HG03066 (cell line): ENCODE measurements around the gene PRKG1.

Source experiments
- ATAC-seq: cut with Tn5 transposase; IDR thresholded peaks from one replicate; pipeline ENCODE4 v1.9.1; 2021; ENCODE audit warnings: low read depth; ENCODE audit not compliant: unreplicated experiment

Gene PRKG1

DNA sequence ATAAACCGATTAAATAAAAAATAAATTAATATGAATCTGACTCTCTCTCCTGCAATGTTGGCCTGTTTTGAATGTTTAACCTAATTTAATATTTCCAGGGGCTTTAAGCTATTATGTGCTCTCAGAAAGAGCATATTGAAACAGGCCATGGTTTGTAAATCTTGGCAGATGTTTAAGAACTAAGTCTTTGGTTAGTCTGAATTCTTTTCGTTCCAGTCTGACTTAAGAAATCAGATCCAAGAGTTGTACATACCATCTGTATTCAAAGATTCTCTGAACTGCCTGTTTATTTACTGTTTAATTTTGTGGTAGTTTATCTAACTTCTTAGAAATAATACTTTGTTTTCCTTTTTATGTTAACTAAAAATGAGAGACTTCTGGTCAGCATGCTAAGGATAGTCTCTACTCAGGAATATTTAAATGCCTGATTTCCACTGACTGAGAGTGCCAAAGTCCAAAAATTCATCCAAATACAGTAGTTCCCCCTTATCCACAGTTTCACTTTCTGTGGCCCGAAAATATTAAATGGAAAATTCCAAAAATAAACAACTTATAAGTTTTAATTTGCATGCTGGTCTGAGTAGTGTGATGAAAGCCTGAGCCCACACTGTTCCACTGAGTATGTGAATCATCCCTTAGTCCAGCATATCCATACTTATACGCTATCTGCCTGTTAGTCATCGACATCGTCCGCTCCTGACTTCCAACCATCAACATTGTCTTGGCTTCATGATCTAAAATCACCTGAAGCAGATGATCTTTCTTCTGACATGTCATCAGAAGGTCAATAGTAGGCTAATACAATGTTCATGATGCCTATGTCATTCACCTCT, 863.2 kb downstream of the PRKG1 start:
- no peak for ATAC-seq

DNA sequence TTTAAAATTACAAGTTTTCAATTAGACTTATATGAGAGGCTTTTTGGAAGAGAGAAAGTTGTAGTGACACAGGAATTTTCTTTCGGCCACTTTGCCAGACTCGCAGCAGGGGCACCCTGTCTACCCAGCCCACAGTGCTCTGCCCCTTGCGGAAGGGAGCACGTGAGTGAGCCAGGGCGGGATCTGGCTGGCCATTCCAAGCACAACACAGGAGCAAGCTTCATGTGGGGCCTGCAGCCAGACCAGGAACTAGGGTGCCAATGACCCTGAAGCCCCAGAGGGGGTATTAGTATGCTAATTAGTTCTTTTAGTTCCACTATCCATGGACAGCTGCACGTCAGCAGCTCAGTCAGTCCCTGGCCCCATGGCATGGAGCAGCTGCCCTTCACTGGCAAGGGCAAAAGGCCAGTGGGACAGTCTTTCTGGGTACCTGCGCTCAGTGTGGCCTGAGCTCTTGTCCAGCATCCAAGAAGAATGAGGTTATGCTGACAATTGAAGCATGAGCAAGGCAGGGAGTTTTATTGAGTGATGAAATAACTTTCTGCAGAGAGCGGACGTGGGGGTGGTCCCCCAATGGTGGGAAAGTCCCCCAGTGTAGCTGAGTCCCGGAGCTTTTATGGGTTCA, 876.2 kb downstream of the PRKG1 start:
- no peak for ATAC-seq

DNA sequence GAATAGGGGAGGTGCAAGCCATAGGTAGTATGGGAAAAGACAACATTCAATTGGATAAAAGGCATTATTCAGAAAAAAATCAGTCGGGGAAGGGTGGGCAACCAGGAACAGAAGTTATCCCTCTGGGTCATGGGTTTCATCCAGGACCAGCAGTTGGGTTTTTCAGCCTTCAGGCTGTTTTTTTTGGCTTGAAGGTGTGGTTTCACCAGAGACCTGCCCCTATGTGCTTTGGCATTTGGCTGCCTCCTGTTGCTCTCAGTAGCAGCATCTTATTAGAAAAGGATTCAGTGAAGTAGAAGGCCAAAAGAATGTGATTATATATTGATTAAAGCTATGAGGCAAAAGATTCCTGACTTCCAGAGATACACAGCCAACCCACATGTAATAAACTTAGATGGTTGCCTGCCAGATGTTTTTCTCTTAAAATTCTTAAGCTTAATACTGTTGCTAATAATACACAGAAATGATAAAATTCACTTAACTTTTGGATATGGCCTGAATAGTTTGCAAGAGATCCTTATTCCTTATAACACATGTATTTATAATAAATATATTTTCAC, 876.8 kb downstream of the PRKG1 start:
- ATAC-seq = no peak

DNA sequence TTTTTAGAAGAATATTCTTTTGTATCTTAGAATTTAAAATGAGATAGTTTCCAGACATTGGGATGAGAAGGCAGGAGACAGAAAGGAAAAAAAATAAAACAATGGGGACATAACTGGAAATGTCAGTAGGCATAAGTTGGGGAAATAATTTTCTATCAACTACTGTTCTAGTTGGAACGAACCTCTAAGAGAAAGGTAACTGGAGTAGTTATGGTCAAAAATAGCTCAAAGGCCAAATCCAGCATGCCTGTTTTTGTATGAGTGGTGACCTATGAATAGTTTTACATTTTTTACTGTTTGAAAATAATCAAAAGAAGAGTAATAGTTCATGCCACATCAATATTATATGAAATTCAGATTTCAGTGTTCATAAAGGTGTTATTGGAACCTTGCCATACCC, 877.3 kb downstream of the PRKG1 start:
- no peak for ATAC-seq

DNA sequence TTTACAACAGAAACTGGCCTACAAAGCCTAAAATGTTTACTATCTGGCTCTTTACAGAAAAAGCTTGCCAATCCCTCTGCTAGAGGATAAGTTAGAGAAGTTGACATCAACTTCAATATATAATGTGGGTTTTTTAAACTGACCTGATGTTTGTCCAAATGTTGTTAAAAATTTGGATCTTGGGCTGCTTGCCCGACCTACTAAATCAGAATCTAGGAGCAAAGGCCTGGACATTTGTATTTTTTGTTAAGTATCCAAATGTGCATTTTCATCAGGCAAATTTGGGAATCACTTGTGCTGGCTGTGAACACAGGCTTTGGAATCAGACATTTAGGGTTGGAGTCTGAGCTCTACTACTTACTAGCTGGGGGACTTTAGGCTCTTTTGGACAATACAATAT, 877.8 kb downstream of the PRKG1 start:
- no peak for ATAC-seq

DNA sequence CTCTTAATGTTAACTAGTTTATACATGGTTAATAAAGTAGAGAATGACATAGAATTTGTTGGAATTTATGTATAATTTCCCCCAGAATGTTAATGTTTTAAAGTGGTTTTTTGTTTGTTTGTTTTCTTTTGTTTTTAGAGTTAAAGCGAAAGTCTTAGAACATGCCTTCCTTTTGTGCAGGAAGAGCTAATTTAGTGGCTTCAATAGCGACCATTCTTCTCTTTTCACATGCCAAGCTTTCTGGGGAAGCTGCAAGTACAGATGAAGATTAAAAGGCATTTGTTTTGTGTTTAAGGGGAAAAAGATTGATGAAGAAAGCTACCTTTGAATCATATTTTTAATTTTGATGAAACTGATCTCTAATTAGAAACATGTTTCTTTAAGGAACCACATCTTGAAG, 881.4 kb downstream of the PRKG1 start:
- no peak for ATAC-seq

DNA sequence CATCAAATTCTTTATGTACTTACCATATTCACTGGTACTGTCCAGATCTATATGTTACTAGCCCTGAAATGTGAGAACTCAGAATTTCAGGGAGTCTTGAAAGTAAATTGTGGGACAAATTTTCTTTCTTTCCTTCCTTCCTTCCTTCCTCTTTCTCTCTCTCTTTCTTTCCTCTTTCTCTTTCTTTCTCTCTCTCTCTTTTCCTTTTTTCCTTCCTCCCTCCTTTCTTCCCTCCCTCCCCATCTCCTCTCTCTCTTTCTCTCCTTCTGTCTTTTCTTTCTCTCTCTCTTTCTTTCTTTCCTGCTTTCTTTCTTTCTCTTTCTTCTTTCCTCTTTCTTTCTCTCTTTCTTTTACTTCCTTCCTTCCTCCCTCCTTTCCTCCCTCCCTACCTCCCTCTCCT, 882.5 kb downstream of the PRKG1 start:
- no peak for ATAC-seq

DNA sequence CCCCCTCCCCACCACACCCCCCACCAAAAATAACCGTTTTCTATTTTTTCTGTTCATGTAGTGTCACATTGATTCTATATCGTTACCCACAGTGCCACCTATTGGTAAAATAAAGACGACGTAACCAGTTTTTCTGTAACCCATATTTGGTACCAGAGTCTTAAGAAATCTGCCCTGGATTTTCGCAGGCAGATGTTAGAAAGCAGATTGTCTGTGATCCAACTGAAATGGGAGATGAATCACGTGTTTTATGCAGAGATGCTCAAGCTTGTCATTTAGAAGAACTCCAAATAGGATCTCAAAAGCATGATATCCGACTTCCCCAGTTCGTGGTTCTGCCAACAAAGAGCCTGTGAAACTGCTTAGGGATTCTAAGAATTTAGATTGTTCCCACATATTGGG, 886.2 kb downstream of the PRKG1 start:
- ATAC-seq = no peak

DNA sequence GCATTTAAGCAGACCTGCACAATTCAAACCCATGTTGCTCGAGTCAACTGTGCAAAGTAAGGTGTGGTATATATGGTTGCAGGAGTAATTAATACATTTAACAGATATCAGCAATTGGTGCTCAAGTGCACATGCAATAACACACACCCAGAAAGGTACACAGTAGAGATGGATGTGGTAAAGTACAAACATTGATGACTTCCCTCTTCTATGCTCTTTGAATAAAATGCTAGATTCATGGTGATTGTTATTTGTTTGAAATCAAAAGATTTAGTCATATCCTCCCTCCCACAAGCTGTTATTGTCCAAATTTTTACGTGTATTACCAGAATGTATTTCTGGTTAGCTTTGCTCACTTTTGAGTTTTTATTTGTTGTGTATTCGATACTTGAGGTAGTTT, 887.1 kb downstream of the PRKG1 start:
- ATAC-seq = no peak

DNA sequence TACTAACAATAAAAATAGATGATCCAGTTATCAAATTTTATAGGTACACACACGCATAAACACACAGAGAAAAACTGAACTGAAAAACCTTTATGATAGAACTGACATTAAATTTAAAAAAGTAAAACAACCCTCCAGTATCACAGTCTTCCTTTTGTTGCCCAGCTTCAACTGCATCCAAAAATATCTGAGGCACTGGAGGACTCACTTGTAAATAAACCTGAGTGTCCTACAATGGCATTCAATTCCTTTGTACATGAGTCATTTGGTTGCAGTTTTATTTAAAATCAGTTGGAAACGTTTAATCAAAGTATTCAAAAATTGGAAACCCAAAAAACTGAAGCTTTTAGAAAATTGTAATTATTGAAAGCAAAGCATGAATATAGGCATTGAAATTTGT, 890.3 kb downstream of the PRKG1 start:
- no peak for ATAC-seq

DNA sequence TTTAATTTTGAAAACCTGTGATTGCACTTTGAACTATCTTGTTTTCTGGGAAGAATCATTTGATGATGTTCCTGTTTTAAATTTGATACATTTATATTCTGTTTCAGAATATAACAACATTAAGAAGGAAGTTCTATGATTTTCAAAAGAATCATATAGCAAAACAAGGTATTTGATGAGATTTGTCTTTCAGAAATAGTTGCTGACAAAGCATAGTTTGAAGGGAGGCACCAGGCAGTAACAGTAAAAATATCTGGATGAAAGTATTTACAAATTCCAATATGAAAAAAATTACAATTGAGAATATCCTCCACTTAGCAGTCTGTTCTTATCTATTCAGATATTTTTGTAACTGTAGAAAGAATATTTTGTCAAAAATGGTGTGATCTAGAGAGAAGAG, 891.2 kb downstream of the PRKG1 start:
- ATAC-seq = no peak

DNA sequence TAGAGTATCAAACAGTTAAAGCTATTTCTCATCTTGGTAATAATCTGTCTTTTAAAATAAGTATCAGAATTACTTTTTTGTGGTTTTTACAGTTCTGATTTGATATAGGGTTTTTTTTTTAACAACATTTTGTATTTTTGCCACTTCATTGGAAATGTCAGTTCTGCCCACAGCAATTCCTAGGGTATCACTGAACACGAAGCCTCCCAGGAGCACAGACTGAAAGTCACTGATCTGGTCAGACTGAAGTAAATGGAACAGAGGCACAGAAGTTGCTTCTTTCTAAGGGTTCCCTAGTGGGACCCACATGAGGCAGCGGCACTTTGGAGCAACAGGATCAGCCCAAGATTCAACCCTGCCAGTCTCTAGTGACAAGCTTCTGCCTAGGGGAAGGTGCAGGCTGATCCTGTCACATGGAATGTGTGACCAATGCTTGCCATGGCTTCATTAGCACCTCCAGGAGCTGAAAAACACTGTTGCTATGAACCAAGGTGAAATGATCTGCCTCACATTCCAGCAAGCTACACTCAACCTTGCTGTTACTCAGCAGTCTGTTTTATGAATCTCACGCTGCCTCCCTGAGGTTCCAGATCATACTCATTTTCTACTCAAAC, 898.6 kb downstream of the PRKG1 start:
- no peak for ATAC-seq

DNA sequence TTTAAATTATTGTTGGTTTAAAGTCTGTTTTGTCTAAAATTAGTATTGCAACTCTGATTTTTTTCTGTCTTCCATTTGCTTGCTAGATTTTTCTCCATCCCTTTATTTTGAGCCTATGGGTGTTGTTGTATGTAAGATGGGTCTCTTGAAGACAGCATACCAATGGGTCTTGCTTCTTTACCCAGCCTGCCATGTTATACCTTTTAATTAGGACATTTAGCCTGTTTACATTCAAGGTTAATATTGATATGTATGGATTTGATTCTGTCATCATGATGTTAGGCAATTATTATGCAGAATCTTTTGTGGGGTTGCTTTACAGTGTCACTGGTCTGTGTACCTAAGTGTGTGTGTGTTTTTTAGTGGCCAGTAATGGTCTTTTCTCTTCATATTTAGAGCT, 906.5 kb downstream of the PRKG1 start:
- ATAC-seq = no peak

DNA sequence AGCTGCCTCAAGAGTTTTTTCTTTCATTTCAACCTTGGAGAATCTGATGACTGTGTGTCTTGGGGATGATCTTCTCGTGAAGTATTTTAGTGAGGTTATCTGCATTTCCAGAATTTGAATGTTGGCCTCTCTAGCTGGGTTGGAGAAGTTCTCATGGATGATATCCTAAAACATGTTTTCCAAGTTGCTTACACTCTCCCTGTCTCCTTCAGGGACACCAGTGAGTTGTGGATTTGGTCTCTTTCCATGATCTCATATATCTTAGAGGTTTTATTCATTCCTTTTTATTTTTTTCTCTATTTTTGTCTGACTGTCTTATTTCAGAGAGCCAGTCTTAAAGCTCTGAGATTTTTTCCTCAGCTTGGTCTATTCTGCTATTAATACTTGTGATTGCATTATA, 907.4 kb downstream of the PRKG1 start:
- no peak for ATAC-seq

DNA sequence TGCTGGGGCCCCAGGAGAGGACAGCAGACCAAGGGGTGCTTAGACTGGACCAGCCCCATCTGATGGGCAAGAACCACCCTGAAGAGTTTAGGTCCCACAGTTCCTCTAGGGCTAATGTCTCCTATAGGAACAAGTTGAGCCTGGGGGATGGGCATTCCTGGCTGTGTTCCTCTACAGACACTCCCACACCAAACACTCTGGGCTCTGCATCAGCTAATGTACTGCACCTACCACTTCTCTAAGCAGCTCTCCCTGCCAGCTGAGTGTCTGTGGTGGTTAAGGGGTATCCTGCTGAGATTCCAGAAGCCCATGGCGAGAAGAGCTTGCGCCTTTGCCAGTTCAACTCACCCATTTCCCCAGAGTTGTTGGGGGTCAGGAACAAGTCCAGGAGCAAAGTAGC, 909.2 kb downstream of the PRKG1 start:
- no peak for ATAC-seq

DNA sequence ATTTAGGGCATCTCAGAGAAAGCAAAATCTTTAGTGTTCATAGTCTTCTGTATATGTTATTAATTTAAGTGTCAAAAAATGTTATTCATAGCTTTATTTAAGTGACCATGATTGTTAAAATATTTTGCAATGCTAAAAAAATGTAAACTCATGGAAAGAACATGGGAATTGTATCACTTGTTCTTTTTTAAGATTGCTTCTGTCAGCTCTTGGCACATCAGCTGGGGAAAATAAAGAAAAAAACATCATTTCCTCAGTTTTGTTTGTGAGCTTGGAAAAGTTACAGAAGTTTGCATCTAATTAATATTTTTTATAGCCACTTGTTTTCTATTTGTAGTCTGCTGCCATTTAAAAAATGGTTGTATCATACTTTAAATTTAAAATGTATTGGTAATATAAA, 911.0 kb downstream of the PRKG1 start:
- no peak for ATAC-seq

DNA sequence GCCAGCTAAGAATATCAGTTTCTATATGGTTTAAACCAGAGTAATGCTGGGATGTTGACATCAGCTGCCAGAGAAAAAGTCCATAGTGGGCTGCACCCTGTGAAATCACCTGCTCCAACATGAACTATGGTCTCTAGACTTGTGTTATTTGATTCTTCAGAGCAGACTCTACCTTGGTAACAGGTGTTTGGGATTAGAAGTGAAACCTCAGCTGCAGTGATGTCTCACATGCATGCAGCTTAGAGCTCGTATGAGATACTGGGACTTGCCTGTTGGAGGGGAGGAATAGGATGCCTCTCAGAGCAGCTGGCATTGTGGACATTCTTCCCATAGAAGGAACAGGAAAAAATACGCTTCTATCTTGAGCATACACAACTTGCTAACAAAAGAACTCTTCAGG, 912.2 kb downstream of the PRKG1 start:
- ATAC-seq = no peak

DNA sequence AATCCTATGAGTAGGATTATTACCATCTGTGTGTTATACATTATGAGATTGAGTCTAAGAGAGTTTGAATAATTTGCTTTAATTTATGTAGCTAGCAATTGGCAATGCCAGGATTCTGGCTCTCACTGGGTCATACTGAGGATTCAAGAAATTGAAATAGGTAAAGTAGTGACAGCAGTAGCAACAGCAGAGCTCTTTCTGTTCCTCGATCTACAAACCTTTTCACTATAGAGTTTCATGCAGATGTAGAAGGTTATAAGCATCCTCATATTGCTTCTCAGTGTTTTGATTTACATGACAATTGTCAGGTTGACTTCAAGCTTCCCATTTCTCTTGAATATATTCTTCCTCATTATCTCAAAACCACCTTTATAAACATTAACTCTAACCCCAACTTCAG, 919.2 kb downstream of the PRKG1 start:
- ATAC-seq = no peak

DNA sequence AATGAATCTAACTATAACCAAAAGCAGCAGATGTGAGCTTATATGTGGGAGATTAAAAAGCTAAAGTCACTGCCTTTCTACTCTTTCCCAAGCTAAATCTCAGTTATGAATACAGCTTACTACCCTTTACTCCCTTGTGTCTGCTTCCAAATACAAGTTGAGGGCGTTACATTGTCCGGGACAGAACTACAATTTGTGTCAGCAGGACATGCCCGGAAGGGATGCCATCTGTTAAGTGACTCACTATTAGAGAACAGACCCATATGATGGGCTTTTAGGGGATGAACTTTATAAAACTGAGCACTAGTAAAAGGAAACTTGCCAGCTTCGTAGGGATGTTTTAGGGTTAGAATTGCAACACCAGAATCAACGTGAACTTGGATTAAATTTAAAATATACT, 924.8 kb downstream of the PRKG1 start:
- ATAC-seq = no peak

DNA sequence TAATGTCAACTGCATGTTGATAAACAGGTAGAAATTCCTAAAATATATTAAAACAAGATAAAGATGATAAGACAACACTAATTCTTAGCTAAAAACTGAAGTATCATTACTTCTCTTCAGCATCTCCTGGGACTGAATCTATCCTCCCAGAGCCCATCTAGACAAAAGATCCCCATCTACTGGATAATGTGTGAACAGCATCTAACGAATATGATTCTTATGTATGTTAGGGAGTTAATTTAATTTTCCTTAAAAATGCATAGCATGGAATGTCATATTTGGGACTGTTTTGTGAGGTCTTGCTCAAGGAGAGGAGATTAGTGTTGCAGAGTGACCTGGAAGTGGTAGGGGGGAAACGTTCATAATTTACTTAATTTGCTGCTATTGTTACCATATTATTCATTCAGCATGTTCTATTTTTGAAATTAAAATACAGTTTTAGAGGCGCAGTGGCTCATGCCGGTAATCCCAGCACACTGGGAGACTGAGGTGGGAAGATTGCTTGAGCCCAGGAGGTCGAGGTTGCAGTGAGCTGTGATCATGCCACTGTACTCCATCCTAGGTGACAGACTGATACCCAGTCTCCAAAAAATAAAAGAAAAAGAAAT, 930.2 kb downstream of the PRKG1 start:
- no peak for ATAC-seq

DNA sequence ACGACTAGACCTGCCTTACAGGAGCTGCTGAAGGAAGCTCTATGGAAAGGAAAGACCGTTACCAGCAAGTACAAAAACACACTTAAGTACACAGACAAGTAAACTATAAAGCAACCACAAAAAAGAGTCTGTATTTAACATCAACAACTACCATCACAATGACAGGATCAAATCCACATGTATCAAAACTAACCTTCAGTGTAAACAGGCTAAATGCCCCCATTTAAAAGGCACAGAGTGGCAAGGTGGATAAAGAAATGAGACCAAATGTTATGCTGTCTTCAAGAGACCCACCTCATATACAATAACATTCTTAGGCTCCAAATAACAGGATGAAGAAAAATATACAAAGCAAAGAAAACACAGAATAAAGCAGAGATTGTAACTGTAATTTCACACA, 932.8 kb downstream of the PRKG1 start:
- no peak for ATAC-seq
